Measurements from ENCODE around the gene TMEM51. TPM values are rescaled to one million over a fixed set of nuclear protein-coding genes. Genes with fewer than 3 reads are reported as not detected.

Gene TMEM51
- total and polyA plus RNA-seq, 2 of the 13 experiments (the other 11 are each of a cell fraction or from before 2014, with no cell fraction given), result 12.2 to 22.3 TPM

DNA sequence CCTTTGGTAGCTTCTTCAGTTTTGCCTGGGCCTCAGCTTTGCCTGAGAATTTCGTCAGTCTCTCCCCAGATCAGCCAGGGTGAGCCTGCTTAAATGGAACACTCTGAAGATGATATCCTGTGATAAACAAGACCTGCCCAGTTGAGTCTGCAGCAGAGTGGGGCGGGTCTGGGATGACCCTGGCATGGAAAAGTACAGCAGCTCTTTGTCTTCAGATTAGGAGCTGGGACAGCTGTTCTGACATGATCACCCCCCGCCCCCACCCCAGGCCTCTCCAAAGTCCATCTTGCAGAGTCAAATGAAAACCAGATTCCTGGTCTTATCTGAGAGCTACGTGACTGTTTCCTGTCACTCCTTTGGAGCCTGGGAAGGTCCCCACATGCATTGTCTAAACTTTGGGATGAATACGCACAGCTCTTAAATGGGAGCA, 2.2 kb upstream of the TMEM51 start (continued):
- TF ChIP-seq, protein P1, sequence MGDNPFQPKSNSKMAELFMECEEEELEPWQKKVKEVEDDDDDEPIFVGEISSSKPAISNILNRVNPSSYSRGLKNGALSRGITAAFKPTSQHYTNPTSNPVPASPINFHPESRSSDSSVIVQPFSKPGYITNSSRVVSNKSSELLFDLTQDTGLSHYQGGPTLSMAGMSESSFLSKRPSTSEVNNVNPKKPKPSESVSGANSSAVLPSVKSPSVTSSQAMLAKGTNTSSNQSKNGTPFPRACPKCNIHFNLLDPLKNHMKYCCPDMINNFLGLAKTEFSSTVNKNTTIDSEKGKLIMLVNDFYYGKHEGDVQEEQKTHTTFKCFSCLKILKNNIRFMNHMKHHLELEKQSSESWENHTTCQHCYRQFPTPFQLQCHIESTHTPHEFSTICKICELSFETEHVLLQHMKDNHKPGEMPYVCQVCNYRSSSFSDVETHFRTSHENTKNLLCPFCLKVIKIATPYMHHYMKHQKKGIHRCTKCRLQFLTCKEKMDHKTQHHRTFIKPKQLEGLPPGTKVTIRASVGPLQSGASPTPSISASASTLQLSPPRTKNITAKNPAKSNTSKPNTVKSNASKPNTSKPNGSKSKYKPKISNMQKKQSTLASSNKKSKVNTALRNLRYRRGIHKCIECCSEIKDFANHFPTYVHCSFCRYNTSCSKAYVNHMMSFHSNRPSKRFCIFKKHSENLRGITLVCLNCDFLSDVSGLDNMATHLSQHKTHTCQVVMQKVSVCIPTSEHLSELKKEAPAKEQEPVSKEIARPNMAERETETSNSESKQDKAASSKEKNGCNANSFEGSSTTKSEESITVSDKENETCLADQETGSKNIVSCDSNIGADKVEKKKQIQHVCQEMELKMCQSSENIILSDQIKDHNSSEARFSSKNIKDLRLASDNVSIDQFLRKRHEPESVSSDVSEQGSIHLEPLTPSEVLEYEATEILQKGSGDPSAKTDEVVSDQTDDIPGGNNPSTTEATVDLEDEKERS (CRISPR knock-in tag; IDR thresholded peaks at IDR 0.05), result no peak
- TF ChIP-seq SMC3 (IDR thresholded peaks at IDR 0.05; ENCODE audit: low read length) (no peak), ZNF512B (CRISPR knock-in tag; IDR thresholded peaks at IDR 0.05; ENCODE audit: borderline replicate concordance) (no peak), ZBTB25 (CRISPR knock-in tag; IDR thresholded peaks at IDR 0.05) (no peak), KLF12 (CRISPR knock-in tag; IDR thresholded peaks at IDR 0.05; ENCODE audit: borderline replicate concordance) (no peak), NCOA5 (CRISPR knock-in tag; IDR thresholded peaks at IDR 0.05) (no peak), DPF2 (CRISPR knock-in tag; IDR thresholded peaks at IDR 0.05; ENCODE audit: borderline replicate concordance, low read depth) (peak; percentile 59), MAX (IDR thresholded peaks at IDR 0.05) (no peak), HMG20A (CRISPR knock-in tag; IDR thresholded peaks at IDR 0.05; ENCODE audit: borderline replicate concordance) (no peak), RNF2 (conservative IDR thresholded peaks at IDR 0.05; ENCODE audit: low read depth) (no peak), ZNF263 (CRISPR knock-in tag; IDR thresholded peaks at IDR 0.05) (no peak), ZNF841 (CRISPR knock-in tag; IDR thresholded peaks at IDR 0.05; ENCODE audit: borderline replicate concordance) (no peak), POLR2AphosphoS2 (IDR thresholded peaks at IDR 0.05; ENCODE audit: low read depth, low read length) (no peak), TMF1 (CRISPR knock-in tag; IDR thresholded peaks at IDR 0.05; ENCODE audit: low read depth) (no peak), FOSL1 (CRISPR knock-in tag; IDR thresholded peaks at IDR 0.05; ENCODE audit: borderline replicate concordance) (no peak), ZNF530 (CRISPR knock-in tag; IDR thresholded peaks at IDR 0.05; ENCODE audit: low read depth) (no peak), ZHX1 (CRISPR knock-in tag; IDR thresholded peaks at IDR 0.05; ENCODE audit: low read depth) (no peak), SRF (IDR thresholded peaks at IDR 0.05; ENCODE audit: low read depth, low read length) (no peak), IRF2 (CRISPR knock-in tag; IDR thresholded peaks at IDR 0.05) (peak; percentile 56; the same call in 1 of the 2 replicates), SIN3B (IDR thresholded peaks at IDR 0.05; ENCODE audit: low read length) (no peak)
- TF ChIP-seq, protein P2, sequence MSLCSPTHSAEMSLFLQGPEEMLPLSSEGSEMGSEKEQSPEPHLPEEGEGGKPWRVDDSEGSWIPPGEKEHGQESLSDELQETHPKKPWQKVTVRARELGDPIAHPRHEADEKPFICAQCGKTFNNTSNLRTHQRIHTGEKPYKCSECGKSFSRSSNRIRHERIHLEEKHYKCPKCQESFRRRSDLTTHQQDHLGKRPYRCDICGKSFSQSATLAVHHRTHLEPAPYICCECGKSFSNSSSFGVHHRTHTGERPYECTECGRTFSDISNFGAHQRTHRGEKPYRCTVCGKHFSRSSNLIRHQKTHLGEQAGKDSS (CRISPR knock-in tag; IDR thresholded peaks at IDR 0.05; ENCODE audit: borderline replicate concordance, low read depth), result no peak
